Measurements from ENCODE around the gene DPY19L2. TPM values are rescaled to one million over a fixed set of nuclear protein-coding genes. Genes with fewer than 3 reads are reported as not detected.

DPY19L2 gene
- total and polyA plus RNA-seq, 2 of the 13 experiments (the other 11 are each of a cell fraction or from before 2014, with no cell fraction given): not detected

- Histone ChIP-seq H2AFZ (ENCODE audit: low read length) (no peak overlapping the region), H3K4me3 (replicated peaks in 1 of 3; ENCODE audit: insufficient read depth in 1 of 3, low read depth in 2 of 3, low read length in 3 of 3) (no peak overlapping the region), H4K20me1 (ENCODE audit: insufficient read depth, low read length) (no peaks in the 10 kb centered on the region), H3K9ac (ENCODE audit: insufficient read depth, low read depth, low read length) (no peak overlapping the region), H3K79me2 (ENCODE audit: insufficient read depth, low read length) (no peaks in the 10 kb centered on the region), H3K4me1 (ENCODE audit: insufficient read depth, low read length) (no peaks in the 10 kb centered on the region), H3K4me2 (ENCODE audit: low read depth, low read length) (no peak overlapping the region), H3K9me3 (ENCODE audit: low read length) (no peaks in the 10 kb centered on the region), H3K27ac (ENCODE audit: extremely low read length, insufficient read depth, low read length) (no peak overlapping the region), H3K36me3 (replicated peaks in 1 of 2; ENCODE audit: control insufficient read depth in 1 of 2, insufficient read depth in 2 of 2, low read length in 2 of 2) (no peaks in the 10 kb centered on the region), H3K27me3 (ENCODE audit: control insufficient read depth in 1 of 2, insufficient read depth in 2 of 2, low read length in 2 of 2) (no peaks in the 10 kb centered on the region)
- in situ Hi-C loops (cut with HindIII; ENCODE audit: extremely low pct_ligation_motif_present, low pct_unique_long_range_greater_than_20kb) (no loop called here), intact Hi-C loops (cut with micrococcal nuclease; ENCODE audit: unreplicated experiment) (no loop called here)
- ATAC-seq (no peak), DNase-seq (ENCODE audit: low spot score) (no peak), FAIRE-seq (no peak)
- ChIA-PET POLR2A (no interaction called here), CTCF (ENCODE audit: low intra/inter-chr PET ratio, low total read pairs) (no interaction called here)
- no TSS peak for BruUV-seq (replicated peaks)
- WGBS (ENCODE audit: low lambda C conversion rate): 54% methylated on average over 4 of the region's 4 CpGs
- no peak for TF ChIP-seq SMAD3 (CRISPR knock-in tag; IDR thresholded peaks at IDR 0.05)
- no peak for TF ChIP-seq RFX5 (IDR thresholded peaks at IDR 0.05; ENCODE audit: low read depth, low read length)
- TF ChIP-seq EHMT2 (IDR thresholded peaks at IDR 0.05; ENCODE audit: borderline replicate concordance, low read depth, low read length): no peak
- no peak for TF ChIP-seq TBP (CRISPR knock-in tag; IDR thresholded peaks at IDR 0.05)
- no peak for TF ChIP-seq POLR2G (IDR thresholded peaks at IDR 0.05; ENCODE audit: low read depth, low read length)
- TF ChIP-seq SNRNP70 (IDR thresholded peaks at IDR 0.05; ENCODE audit: low read depth, low read length): no peak
- TF ChIP-seq NCOA1 (CRISPR knock-in tag; IDR thresholded peaks at IDR 0.05): no peak
- TF ChIP-seq ZNF512B (CRISPR knock-in tag; IDR thresholded peaks at IDR 0.05; ENCODE audit: borderline replicate concordance): no peak
- TF ChIP-seq ZNF354B (CRISPR knock-in tag; IDR thresholded peaks at IDR 0.05): no peak
- TF ChIP-seq XRCC5 (optimal IDR thresholded peaks at IDR 0.05; ENCODE audit: low read length): no peak
These were observed 142.5 kb downstream of the DPY19L2 start for GRCh38 chr12:63525831-63526230.
